ENCODE results near the gene OR11G2.
"Not testable (repeated sequence)": the region's sequence is repeated elsewhere in the genome, so short reads cannot be mapped to it uniquely, and the experiment has no call there.

DNA sequence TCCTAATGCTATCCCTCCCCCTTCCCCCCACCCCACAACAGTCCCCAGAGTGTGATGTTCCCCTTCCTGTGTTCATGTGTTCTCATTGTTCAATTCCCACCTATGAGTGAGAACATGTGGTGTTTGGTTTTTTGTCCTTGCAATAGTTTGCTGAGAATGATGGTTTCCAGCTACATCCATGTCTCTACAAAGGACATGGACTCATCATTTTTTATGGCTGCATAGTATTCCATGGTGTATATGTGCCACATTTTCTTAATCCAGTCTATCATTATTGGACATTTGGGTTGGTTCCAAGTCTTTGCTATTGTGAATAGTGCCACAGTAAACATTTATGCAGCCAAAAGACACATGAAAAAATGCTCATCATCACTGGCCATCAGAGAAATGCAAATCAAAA, 16.5 kb upstream of the OR11G2 start:
- TF ChIP-seq, protein P1, sequence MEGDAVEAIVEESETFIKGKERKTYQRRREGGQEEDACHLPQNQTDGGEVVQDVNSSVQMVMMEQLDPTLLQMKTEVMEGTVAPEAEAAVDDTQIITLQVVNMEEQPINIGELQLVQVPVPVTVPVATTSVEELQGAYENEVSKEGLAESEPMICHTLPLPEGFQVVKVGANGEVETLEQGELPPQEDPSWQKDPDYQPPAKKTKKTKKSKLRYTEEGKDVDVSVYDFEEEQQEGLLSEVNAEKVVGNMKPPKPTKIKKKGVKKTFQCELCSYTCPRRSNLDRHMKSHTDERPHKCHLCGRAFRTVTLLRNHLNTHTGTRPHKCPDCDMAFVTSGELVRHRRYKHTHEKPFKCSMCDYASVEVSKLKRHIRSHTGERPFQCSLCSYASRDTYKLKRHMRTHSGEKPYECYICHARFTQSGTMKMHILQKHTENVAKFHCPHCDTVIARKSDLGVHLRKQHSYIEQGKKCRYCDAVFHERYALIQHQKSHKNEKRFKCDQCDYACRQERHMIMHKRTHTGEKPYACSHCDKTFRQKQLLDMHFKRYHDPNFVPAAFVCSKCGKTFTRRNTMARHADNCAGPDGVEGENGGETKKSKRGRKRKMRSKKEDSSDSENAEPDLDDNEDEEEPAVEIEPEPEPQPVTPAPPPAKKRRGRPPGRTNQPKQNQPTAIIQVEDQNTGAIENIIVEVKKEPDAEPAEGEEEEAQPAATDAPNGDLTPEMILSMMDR (IDR thresholded peaks at IDR 0.05): not testable (repeated sequence)
- TF ChIP-seq ZFX (IDR thresholded peaks at IDR 0.05; ENCODE audit: borderline replicate concordance): not testable (repeated sequence)

All from 22Rv1 (cell line).